Measurements from ENCODE around the gene HJV. TPM values are rescaled to one million over a fixed set of nuclear protein-coding genes. Genes with fewer than 3 reads are reported as not detected.

HJV gene
- total RNA-seq, 2 donors from 2014 or later = 73.3 to 153 TPM

- Histone ChIP-seq H3K27ac (peak overlapping the region; percentile 96 to 98), H3K4me1 (peaks cover 0 to 76% of the 10 kb centered on the region in 2 donors), H3K36me3 (no peaks in the 10 kb centered on the region), H3K9me3 (no peaks in the 10 kb centered on the region), H3K4me3 (peak overlapping the region in 1 of 2 donors; percentile 31), H3K27me3 (no peaks in the 10 kb centered on the region)
- TF ChIP-seq, protein P1, sequence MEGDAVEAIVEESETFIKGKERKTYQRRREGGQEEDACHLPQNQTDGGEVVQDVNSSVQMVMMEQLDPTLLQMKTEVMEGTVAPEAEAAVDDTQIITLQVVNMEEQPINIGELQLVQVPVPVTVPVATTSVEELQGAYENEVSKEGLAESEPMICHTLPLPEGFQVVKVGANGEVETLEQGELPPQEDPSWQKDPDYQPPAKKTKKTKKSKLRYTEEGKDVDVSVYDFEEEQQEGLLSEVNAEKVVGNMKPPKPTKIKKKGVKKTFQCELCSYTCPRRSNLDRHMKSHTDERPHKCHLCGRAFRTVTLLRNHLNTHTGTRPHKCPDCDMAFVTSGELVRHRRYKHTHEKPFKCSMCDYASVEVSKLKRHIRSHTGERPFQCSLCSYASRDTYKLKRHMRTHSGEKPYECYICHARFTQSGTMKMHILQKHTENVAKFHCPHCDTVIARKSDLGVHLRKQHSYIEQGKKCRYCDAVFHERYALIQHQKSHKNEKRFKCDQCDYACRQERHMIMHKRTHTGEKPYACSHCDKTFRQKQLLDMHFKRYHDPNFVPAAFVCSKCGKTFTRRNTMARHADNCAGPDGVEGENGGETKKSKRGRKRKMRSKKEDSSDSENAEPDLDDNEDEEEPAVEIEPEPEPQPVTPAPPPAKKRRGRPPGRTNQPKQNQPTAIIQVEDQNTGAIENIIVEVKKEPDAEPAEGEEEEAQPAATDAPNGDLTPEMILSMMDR (IDR thresholded peaks at IDR 0.05) = no peak
- no peak for DNase-seq (ENCODE audit: low spot score)
These were observed 41.6 kb downstream of the HJV start for GRCh38 chr1:145979746-145980456.

DNA sequence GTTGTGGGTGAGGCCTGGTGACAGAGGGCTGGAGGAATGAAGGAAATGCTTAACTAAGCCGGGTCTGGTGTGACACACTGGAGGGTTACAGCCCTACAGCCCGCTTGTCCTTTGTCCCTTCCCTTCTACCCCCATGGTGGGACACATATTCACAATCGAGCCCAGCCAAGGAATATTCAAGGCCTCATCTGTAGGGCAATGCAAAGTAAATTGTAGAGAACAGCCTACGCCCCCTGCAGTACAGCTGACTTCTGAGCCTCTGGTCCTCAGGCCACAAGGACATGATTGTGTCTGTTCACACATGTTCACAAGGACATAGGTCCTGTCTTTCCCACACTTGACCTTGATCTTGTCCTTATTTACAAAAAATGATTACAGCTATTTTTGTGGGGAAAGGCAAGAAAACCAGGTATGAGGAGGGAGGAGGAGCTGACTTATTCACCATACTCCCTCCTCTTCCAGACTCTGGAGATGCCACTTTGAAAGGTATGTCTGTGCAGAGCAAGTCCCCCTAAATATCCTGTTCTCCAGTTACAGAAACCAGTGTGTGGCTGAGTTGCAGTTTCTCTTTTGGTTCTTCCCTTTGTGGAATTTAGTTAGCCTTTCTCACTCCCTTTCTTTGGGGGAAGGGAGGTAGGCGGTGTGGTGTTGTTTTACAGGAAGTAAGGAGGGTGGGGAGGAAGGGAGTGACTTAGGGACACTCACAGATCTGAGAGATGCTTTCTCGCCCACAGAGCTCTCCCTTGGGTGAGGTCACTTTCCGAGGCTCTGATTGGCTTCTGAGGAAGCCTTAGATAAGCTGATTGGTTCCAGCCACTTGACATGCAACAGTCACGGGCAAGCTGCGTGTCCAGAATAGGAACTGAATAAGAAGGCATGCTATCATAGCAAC is 42.4 kb downstream of the HJV start:
- no peaks in the 10 kb centered on the region for H3K9me3 ChIP-seq
- no peaks in the 10 kb centered on the region for H3K36me3 ChIP-seq
- TF ChIP-seq, protein P1 (IDR thresholded peaks at IDR 0.05) = peak in 1 of 2 donors; percentile 46
- H3K4me1 ChIP-seq = peaks cover 0 to 68% of the 10 kb centered on the region in 2 donors
- H3K27ac ChIP-seq = peak overlapping the region; percentile 96 to 98
- peak; percentile 99 for DNase-seq (ENCODE audit: low spot score)
- no peaks in the 10 kb centered on the region for H3K27me3 ChIP-seq
- peak overlapping the region; percentile 13 to 37 for H3K4me3 ChIP-seq

GRCh38 chr1:145978471-145978853 is 43.1 kb downstream of the HJV start:
- no peak for DNase-seq (ENCODE audit: low spot score)
- H3K27me3 ChIP-seq = no peaks in the 10 kb centered on the region
- TF ChIP-seq, protein P1 (IDR thresholded peaks at IDR 0.05) = no peak
- H3K4me1 ChIP-seq = peaks cover 0 to 62% of the 10 kb centered on the region in 2 donors
- no peaks in the 10 kb centered on the region for H3K9me3 ChIP-seq
- H3K36me3 ChIP-seq = no peaks in the 10 kb centered on the region
- H3K4me3 ChIP-seq = peak overlapping the region; percentile 13 to 37
- peak overlapping the region; percentile 96 to 98 for H3K27ac ChIP-seq

GRCh38 chr1:145977486-145978470 is 43.8 kb downstream of the HJV start:
- Histone ChIP-seq H3K27me3 (no peaks in the 10 kb centered on the region), H3K9me3 (no peaks in the 10 kb centered on the region), H3K27ac (peak overlapping the region; percentile 96 to 98), H3K4me1 (peaks cover 0 to 55% of the 10 kb centered on the region in 2 donors), H3K4me3 (peak overlapping the region in 1 of 2 donors; percentile 12), H3K36me3 (no peaks in the 10 kb centered on the region)
- DNase-seq (ENCODE audit: low spot score) = peak; percentile 87
- TF ChIP-seq, protein P1 (IDR thresholded peaks at IDR 0.05) = peak; percentile 78 to 88

DNA sequence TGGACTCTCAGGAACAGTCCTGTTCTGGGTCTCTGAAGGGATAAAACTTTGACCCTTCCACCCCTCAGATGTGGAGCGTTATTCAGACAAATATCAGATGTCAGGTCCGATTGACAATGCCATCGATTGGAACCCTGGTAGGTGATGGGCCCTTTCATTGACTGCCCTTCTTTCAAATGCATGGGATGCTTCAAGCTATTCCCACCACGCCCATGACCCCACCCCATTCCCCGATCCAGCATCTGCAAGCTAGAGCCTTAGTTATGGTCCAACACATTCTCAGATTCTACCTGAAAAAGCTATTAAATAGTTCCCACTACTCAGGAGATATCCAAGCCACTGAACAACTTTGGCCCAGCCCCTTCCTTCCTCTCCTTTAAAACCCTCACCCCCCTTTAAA is 44.5 kb downstream of the HJV start:
- Histone ChIP-seq H3K36me3 (no peaks in the 10 kb centered on the region), H3K27me3 (no peaks in the 10 kb centered on the region), H3K4me3 (no peak overlapping the region), H3K27ac (peak overlapping the region; percentile 96 to 98), H3K4me1 (peaks cover 0 to 47% of the 10 kb centered on the region in 2 donors), H3K9me3 (no peaks in the 10 kb centered on the region)
- TF ChIP-seq, protein P1 (IDR thresholded peaks at IDR 0.05) = no peak
- peak; percentile 54 for DNase-seq (ENCODE audit: low spot score)

All from right atrium auricular region (tissue), 2 donors.